HG03571 (cell line): ENCODE measurements around the gene PIGL.
"Not testable (repeated sequence)": the region's sequence is repeated elsewhere in the genome, so short reads cannot be mapped to it uniquely, and the experiment has no call there.

ENCODE experiments used
- ATAC-seq: cut with Tn5 transposase; IDR thresholded peaks from one replicate; pipeline ENCODE4 v1.9.1; 2021; ENCODE audit not compliant: unreplicated experiment

Gene PIGL

DNA sequence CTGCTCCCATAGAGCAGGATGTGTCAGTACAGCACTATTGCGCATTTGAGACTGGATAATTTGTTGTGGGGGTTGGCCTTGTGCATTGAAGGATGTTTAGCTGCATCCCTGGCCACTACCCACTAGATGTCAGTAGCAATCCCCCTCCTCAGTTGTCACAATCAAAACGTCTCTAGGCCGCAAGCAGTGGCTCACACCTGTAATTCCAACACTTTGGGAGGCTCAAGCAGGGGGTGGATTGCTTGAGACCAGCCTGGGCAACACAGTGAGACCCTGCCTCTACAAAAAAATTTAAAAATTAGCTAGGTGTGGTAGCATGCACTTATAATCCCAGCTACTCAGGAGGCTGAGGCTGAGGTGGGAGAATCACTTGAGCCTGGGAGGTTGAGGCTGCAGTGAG, 87.8 kb downstream of the PIGL start:
- no peak for ATAC-seq

DNA sequence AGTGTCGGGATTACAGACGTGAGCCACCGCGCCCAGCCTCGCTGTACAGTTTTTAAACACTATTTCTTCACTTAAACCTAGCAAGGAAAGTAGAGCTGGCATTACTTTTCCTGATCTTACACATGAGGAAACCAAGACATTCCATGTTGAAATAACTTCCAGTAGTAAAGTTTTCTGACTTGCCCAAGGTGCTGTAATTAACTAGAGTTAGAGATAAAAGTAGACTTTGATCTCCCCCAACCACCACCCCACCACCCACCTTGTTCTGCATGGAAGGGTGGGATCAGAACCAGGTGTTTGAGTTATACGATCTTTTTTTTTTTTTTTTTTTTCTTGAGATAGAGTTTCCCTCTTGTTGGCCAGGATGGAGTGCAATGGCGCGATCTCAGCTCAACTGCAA, 89.2 kb downstream of the PIGL start:
- ATAC-seq, result no peak

DNA sequence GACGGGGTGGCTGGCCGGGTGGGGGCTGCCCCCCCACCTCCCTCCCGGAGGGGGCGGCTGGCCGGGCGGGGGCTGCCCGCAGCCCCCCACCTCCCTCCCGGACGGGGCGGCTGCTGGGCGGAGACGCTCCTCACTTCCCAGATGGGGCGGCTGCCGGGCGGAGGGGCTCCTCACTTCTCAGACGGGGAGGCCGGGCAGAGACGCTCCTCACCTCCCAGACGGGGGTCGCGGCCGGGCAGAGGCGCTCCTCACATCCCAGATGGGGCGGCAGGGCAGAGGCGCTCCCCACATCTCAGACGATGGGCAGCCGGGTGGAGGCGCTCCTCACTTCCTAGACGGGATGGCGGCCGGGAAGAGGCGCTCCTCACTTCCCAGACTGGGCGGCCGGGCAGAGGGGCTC, 95.1 kb downstream of the PIGL start:
- not testable (repeated sequence) for ATAC-seq

DNA sequence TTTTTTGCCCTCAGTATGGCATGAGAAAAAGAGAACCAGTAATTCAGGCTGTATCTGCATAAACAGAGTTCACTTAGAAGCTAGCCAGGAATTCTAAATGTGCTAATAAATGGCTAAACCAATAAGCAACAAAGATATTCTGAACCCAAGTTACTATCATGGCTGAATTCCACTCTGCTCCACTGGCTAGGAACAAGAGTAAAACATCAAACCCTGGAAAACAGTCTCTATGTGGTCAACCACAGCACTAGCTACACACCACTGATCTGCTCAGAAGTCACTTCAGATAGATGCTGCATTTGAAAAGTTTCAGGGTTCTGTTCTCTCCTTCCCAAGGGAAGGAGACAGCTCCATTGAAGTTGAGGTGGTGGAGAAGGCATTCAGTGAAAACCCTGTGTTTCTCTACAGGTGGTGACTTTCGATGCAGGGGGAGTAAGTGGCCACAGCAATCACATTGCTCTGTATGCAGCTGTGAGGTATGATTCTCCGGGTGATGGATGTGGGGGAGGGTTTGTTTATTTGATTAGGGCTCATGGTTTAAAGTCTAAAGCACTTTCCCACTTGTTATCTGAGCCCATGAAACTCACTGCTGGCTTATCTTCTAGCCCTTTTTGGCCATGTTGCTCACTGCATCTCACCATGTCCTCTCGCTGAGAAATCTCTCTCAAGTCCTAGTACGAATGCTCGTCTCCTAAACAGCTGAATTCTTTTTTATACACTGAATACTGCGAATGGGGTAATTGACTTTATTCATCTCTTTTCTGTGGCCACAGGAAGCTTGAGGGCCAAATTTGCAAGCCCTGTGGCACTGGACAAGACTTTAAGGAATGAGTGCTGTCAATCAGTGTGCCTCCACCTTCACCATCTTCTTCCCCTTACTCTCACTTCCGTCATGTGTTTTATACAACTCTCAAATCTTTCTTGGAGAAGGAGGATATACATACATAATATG, 96.4 kb downstream of the PIGL start:
- no peak for ATAC-seq

DNA sequence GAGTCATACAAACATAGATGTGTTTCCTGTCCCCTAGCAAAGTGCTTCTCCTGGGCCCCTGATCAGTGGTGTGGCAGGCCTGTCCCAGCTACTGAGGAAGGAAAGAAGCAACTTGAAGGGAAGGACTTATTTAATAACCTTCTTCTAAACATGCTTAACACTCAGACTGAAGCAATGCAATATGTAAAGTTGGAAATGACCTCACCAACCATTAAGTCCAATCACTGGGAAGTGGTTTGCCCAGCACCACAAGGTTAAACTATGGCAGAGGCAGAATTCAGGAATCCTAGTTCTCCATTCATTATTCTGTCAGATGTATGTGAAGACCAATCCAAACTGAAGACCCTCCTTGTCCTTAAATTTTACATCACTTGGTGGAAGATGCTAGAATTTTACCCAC, 97.2 kb downstream of the PIGL start:
- no peak for ATAC-seq

DNA sequence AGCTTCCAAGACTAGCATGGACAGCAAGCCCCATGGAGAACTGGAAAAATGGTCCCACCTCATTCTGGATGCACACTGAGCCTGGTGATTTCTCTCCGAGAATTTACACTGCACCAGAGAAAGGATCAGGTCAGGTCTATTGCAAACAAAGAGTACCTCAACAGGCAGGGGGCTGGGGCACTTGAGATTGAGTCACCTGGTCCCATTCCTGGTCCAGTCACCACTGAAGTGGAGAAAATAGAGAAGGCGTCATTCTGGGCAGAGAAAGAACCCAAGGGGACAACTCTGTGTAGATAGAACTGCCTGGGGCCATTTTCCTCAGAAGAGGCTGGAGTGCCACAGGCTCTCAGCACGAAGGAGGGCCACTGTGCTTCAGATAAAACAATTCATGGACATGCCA, 97.8 kb downstream of the PIGL start:
- no peak for ATAC-seq

DNA sequence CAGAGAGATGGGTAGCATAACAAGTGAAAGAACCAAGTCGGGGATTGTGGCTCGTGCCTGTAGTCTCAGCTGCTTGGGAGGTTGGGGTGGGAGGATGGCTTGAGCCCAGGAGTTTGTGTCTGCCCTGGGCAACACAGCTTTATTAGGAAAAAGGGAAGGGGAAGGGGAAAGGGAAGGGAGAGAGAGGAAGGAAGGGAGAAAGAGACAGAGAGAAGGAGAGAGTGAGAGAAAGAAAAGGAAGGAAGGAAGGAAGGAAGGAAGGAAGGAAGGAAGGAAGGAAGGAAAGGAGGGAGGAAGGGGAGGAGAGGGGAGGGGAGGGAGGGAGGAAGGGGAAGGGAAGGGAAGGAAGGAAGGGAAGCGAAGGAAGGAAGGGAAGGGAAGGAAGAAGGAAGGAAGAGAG, 103.0 kb downstream of the PIGL start:
- ATAC-seq, result no peak

DNA sequence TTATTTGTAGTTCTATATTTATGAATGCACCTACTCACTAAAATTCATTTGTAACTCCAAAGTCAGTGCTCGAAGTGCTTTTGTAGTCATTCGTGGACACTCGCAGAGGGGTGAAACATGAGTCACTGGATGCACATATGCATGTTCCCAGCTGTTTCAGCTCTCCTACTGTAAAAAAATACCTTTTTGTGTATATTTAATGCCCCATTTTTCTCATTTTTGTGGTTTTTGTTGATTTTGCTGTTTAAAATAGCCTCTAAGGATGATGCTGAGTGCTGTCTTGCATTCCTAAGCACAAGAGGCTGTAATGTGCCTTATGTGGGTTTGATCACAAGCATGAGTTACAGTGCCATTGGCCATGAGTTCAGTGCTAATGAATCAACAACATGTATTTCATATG, 105.6 kb downstream of the PIGL start:
- ATAC-seq, result no peak

DNA sequence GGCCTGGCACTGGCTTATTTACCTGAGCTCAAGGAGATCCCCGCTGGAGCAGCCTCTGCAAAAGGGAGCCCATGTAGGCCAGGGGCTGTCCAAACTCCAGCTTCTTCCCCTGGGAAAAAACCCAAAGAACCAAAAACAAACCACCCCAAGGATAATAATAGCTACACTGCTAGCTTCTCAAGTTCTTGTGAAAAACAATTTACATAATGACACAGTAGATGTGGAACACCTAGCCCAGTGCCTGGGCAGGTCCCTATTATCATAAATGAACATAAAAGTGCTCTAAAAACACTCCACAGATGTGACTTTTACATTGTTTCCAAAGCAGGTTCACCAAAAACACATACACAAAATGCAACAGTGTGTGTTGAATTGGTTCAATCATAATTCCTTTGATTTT, 109.0 kb downstream of the PIGL start:
- no peak for ATAC-seq

DNA sequence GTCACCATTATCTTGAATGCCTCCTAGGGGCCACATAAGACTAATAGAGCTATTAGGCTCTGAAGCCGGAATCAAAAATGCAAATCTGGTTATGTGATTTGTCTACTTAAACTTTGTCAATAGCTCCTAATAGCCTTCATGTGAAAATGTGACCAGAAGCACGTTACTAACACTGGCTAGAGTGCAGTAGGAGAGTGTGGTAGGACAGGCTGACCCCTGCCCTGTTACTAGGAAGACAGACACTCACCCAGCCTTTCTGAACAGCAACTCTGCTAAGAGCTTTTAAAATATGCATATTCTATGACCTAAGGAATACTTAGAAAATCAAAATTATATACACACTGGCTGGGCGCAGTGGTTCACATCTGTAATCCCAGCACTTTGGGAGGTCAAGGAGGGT, 110.0 kb downstream of the PIGL start:
- no peak for ATAC-seq

DNA sequence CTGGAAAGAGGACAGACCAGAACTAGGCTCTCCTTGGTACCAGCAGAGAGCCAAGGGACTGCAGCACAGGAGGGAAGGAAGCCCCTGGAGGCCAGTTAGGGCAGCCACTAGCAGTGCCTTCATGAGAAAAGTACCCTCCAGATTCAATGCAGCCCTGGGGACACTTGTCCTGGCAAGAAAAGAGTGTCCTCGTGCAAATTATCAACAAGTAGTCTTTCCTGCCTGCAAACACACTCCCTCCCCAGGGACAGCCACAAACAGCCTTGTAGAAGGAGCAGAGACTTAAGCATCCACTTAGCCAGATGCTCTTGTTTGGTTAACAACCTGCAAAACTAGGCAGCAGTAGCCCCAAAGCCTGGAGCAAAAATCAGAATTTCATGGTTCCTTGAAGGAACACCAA, 112.0 kb downstream of the PIGL start:
- no peak for ATAC-seq

DNA sequence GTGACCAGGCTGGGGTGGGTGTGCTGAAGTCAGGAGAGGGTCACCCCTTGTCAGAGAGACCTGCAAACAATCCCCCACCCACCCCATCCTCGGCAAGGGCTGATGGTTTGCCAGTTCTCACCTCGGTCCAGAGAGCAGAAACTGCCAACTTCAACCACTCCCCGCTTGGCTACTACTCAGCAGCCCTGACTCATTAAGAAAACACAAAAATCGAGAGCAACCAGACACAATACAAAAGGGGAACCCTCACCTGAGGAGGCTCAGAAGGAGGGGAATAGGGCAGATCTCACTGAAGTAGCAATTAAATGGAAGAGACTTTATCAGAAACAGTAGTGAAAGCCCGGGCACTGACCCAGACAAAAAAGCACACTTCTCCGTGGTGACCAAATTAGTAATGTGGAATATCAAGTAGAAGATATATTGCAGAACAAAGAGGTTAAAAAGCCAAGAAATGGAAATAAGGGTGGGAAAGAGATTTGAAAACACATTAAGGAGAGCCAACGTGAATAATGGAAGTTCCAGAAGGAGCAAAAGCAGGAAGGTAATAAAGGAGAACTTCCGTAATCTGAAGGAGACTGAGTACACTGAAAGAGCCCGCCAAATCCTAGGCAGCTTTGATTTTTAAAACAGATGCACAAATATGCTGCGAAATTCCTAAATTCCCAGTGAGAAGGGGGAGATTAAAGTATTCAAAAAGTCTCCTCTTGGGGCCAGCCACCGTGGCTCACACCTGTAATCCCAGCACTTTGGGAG, 112.7 kb downstream of the PIGL start:
- no peak for ATAC-seq

DNA sequence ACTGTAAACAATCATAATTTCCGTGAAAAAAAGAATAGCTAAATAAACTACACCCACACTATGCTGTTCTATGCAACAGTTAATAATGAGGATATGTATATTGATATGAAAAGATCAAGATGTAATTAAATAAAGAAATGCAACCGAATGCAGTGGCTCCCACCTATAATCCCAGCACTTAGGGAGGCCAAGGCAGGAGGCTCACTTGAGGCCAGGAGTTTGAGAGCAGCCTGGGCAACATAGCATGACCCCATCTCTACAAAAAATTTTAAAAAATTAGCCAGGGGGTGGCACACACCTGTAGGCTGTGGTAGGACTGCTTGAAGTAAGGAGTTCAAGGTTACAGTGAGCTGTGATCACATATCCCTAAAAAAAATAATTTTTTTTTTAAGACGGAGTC, 121.4 kb downstream of the PIGL start:
- ATAC-seq, result no peak

DNA sequence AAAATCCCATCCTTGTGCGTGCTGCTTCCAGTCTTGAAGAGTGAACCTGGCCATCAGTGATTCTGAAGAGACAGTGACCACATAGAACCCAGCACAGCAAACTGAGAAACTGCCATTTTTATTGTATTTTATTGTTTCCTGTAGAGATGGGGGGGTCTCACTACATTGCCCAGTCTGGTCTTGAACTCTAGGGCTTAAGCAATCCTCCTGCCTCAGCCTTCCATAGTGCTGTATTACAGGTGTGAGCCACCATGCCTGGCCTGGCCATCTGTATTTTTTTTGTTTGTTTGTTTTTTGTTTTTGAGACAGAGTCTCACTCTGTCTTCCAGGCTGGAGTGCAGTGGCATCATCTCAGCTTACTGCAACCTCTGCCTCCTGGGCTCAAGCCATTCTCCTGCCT, 122.4 kb downstream of the PIGL start:
- no peak for ATAC-seq

DNA sequence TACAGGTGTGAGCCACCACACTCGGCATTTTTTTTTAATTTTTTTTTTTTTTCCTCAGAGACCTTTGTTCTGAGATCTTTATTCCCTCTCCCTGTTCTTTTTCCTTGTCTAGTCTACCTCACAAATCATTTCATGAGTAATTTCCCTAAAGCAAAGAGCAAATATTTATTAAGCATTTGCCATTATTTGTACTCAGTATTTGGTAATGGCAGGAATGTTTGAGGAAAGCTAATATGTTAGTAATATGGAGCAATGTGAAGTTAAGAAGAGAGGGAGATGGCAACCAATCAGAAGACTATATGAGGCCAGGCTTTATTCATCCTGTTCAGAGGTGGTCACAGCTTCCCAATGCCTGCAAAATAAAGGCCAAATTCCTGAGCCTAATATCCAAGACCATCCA, 122.9 kb downstream of the PIGL start:
- no peak for ATAC-seq

DNA sequence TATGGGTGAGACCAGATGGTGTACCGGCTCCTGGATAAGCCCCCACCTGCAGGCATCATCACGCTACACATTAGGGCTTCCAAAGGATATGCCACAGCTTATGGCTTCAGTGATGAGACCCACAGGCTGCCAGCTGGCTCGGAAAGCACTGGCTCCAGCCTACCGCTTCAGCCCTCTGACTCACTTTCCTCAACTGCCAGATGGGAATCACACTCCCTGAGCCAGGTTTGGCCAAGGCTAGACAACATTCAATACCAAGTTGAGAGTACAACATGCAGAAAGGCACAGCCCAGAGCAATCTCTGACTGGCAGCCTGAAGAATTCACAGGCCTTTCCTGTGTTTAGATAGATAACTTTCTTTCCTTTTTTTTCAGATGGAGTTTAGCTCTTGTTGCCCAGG, 126.0 kb downstream of the PIGL start:
- no peak for ATAC-seq

DNA sequence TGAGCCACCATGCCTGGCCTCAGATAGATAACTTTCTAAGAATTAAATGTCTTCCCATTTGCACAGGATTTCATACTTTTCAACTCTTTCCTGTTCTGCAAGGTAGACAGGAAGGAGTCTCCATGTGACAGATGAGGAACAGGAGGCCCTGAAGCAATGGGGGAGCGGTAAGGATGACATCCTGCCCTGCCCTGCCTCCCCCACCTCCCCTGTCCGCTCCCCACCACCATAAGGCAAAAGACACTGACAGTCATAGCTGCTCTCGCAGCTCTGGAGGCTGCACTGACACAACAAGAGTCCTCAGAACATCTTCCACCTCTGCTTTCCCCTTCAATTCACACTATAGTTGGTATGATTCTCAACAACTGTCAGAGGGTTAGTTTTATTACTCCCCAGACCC, 126.6 kb downstream of the PIGL start:
- ATAC-seq, result no peak

DNA sequence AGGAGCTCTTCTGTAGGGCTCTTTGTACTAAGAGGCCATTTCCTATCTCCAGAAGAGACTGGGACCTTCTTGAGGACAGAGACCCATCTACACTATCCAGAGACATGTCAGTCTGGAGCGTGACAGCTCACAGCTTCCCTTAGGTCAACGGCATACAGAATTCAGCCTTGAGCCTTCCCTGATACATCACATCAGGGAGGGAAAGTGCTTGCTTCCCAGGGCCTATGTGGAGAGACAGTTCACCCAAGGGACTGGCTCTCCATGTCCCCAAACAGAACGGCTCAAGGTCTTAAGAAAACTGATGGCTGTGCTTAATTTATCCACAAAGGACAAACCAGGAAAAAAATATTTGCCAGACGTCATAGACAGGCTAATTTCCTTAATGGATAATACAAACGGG, 128.6 kb downstream of the PIGL start:
- ATAC-seq, result no peak

DNA sequence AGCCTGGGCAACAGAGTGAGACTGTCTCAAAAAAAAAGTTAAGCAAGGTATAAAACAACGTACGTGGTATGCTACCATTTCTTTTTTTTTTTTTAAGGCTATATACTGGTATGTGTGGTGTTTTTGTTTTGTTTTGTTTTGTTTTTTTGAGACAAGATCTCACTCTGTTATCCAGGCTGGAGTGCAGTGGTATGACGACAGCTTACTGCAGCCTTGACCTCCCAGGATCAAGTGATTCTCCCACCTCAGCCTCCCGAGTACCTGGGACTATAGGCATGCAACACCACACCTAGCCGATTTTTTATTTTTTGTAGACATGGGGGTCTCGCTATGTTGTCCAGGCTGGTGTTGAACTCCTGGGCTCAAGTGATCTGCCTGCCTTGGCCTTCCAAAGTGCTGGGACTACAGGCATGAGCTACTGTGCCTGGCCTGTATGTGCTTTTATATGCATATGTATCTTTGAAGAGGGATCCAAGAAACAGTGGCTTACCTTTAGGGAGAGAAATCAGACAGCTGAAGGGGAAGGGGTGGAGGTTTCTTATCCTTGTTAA, 129.8 kb downstream of the PIGL start:
- ATAC-seq, result no peak

DNA sequence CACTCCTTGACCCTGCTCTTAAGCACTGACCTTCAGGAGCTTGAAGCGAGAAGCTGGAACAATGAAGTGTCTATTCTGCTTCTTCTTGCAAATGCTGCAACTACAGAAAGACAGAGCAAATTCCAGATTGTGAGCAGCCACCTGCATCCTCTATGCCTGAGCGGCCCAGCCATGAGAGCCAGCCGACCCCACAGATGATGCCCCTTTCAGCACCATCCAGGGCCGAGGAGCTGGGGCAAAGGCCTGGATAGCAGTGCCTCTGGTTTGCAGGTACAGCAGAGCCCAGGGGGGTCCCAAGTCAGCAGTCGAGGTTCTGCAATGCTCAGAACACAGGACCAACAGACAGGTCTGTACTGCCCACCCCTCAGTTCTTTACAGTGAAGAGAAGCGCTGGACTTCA, 131.6 kb downstream of the PIGL start:
- no peak for ATAC-seq

DNA sequence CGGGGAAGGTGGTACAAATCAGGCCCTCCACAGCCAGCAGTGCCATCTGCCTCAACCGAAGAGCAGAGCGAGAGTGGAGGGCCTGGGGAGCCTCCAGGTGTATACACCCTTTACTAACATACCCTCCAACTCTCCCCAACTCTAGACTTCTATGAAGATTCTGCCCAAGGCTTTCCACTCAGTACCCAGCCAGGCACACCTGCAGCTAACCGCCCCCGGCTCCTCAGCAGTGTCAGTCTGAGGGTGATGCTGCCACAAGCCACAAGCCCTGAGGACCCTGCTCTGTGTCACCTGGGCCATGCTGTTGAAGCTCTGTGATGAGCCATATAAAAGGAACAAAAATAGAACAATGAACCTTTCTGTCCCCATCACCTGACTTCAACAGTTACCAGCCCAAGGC, 132.4 kb downstream of the PIGL start:
- ATAC-seq, result no peak

DNA sequence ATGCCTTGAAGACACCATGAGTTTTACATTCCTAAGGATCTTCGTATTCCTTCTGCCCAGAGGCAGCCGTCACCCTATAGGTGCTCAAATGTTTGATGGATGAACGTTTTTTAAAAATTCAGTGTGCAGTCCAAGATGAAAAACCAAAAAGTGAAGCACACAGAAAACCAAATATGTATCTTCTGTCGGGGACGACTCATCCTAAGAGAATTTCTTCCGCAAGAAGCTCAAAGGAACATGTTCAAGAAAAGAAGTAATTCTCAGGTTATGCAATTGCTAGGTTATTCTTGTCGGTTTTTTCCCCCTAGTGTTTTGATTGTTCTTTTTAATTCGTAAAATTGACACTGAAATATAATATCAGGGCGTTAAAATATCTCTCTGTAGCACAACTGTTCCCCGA, 134.8 kb downstream of the PIGL start:
- no peak for ATAC-seq
